IPS-20b (cell line): ENCODE data around the gene LSS.
A peak's percentile ranks its signal among the peaks of the same experiment; 100 is the strongest.

Source experiments
- H3K27ac ChIP-seq: one replicate; pipeline ENCODE4 v1.5.1; 2013; ENCODE audit warnings: low read length
- H3K27me3 ChIP-seq: 2 replicates; pipeline ENCODE4 v1.6.1; 2013; ENCODE audit warnings: mild to moderate bottlenecking, low read length, inconsistent platforms; ENCODE audit not compliant: insufficient read depth
- H3K36me3 ChIP-seq: 2 replicates; pipeline ENCODE4 v1.6.1; 2013; ENCODE audit warnings: low read depth, mild to moderate bottlenecking, inconsistent platforms, low read length, moderate library complexity; ENCODE audit not compliant: insufficient read depth
- H3K4me1 ChIP-seq: 2 replicates; pipeline ENCODE4 v1.6.1; 2013; ENCODE audit warnings: mild to moderate bottlenecking, control low read depth, inconsistent platforms, low read length, moderate library complexity; ENCODE audit not compliant: insufficient read depth
- H3K4me3 ChIP-seq: 2 replicates; pipeline ENCODE4 v1.5.1; 2013; ENCODE audit warnings: mild to moderate bottlenecking, low read length, inconsistent platforms
- H3K9ac ChIP-seq: 2 replicates; pipeline ENCODE4 v1.6.1; 2013; ENCODE audit warnings: low read depth, mild to moderate bottlenecking, inconsistent platforms, low read length, moderate library complexity
- H3K9me3 ChIP-seq: 2 replicates; pipeline ENCODE4 v1.6.1; 2013; ENCODE audit warnings: mild to moderate bottlenecking, low read depth, low read length, inconsistent platforms; ENCODE audit not compliant: insufficient read depth

LSS gene

GRCh38 chr21:46194374-46195334 is 33.9 kb downstream of the LSS start:
- Histone ChIP-seq H3K27ac (no peak overlapping the region), H3K36me3 (peaks cover 84% of the 10 kb centered on the region), H3K9me3 (no peaks in the 10 kb centered on the region)

GRCh38 chr21:46193829-46194373 is 34.7 kb downstream of the LSS start:
- Histone ChIP-seq H3K9me3 (no peaks in the 10 kb centered on the region), H3K36me3 (peaks cover 81% of the 10 kb centered on the region), H3K27ac (no peak overlapping the region), H3K27me3 (no peaks in the 10 kb centered on the region), H3K4me3 (no peak overlapping the region), H3K4me1 (peaks cover 3% of the 10 kb centered on the region; the same call in 1 of the 2 replicates), H3K9ac (no peak overlapping the region)

More at GRCh38 chr21:46194374-46195334, 33.9 kb downstream of the LSS start:
- Histone ChIP-seq H3K4me3 (no peak overlapping the region), H3K9ac (no peak overlapping the region), H3K27me3 (no peaks in the 10 kb centered on the region), H3K4me1 (no peaks in the 10 kb centered on the region)

GRCh38 chr21:46191686-46192575 is 36.6 kb downstream of the LSS start:
- H3K4me3 ChIP-seq: no peak overlapping the region
- H3K36me3 ChIP-seq: peaks cover 77% of the 10 kb centered on the region

GRCh38 chr21:46191257-46191685 is 37.3 kb downstream of the LSS start:
- H3K9me3 ChIP-seq: no peaks in the 10 kb centered on the region
- H3K36me3 ChIP-seq: peaks cover 70% of the 10 kb centered on the region
- no peak overlapping the region for H3K9ac ChIP-seq
- no peak overlapping the region for H3K27ac ChIP-seq
- H3K4me3 ChIP-seq: no peak overlapping the region
- peaks cover 13% of the 10 kb centered on the region for H3K4me1 ChIP-seq
- H3K27me3 ChIP-seq: no peaks in the 10 kb centered on the region

More at GRCh38 chr21:46191686-46192575, 36.6 kb downstream of the LSS start:
- Histone ChIP-seq H3K27me3 (no peaks in the 10 kb centered on the region), H3K4me1 (peaks cover 13% of the 10 kb centered on the region), H3K9me3 (no peaks in the 10 kb centered on the region), H3K9ac (no peak overlapping the region), H3K27ac (no peak overlapping the region)

GRCh38 chr21:46190491-46191131 is 38.0 kb downstream of the LSS start:
- Histone ChIP-seq H3K27ac (no peak overlapping the region), H3K36me3 (peaks cover 64% of the 10 kb centered on the region), H3K27me3 (no peaks in the 10 kb centered on the region), H3K9ac (no peak overlapping the region), H3K9me3 (no peaks in the 10 kb centered on the region), H3K4me1 (peaks cover 14% of the 10 kb centered on the region), H3K4me3 (no peak overlapping the region)

GRCh38 chr21:46189959-46190490 is 38.5 kb downstream of the LSS start:
- H3K27ac ChIP-seq: no peak overlapping the region
- H3K4me3 ChIP-seq: no peak overlapping the region
- H3K4me1 ChIP-seq: peaks cover 18% of the 10 kb centered on the region
- H3K36me3 ChIP-seq: peaks cover 58% of the 10 kb centered on the region
- no peak overlapping the region for H3K9ac ChIP-seq
- no peaks in the 10 kb centered on the region for H3K27me3 ChIP-seq
- no peaks in the 10 kb centered on the region for H3K9me3 ChIP-seq

GRCh38 chr21:46189213-46189958 is 39.2 kb downstream of the LSS start:
- Histone ChIP-seq H3K27ac (no peak overlapping the region), H3K4me3 (no peak overlapping the region), H3K36me3 (peaks cover 51% of the 10 kb centered on the region), H3K9ac (peak overlapping the region; percentile 14; the same call in 1 of the 2 replicates), H3K4me1 (peaks cover 18% of the 10 kb centered on the region), H3K27me3 (no peaks in the 10 kb centered on the region), H3K9me3 (no peaks in the 10 kb centered on the region)

- H3K27ac ChIP-seq: no peak overlapping the region
- peak overlapping the region; percentile 14; the same call in 1 of the 2 replicates for H3K9ac ChIP-seq
- no peaks in the 10 kb centered on the region for H3K27me3 ChIP-seq
- H3K36me3 ChIP-seq: peaks cover 43% of the 10 kb centered on the region
- H3K4me1 ChIP-seq: peaks cover 18% of the 10 kb centered on the region
- no peaks in the 10 kb centered on the region for H3K9me3 ChIP-seq
- H3K4me3 ChIP-seq: no peak overlapping the region
Measured at GRCh38 chr21:46188226-46189212, 40.1 kb downstream of the LSS start.

- Histone ChIP-seq H3K36me3 (peaks cover 36% of the 10 kb centered on the region), H3K4me3 (no peak overlapping the region), H3K9me3 (no peaks in the 10 kb centered on the region), H3K27ac (no peak overlapping the region), H3K4me1 (peaks cover 18% of the 10 kb centered on the region), H3K27me3 (no peaks in the 10 kb centered on the region), H3K9ac (no peak overlapping the region)
Measured at GRCh38 chr21:46187814-46188213, 40.8 kb downstream of the LSS start.
